ENCODE measurements around the gene HPCAL1. TPM values are rescaled to one million over a fixed set of nuclear protein-coding genes. Genes with fewer than 3 reads are reported as not detected.

HPCAL1 gene
- total and polyA plus RNA-seq, 10 of the 15 experiments (the other 5 are each of a cell fraction or from before 2014, with no cell fraction given) = 0.40 to 12.8 (median 7.9) TPM

DNA sequence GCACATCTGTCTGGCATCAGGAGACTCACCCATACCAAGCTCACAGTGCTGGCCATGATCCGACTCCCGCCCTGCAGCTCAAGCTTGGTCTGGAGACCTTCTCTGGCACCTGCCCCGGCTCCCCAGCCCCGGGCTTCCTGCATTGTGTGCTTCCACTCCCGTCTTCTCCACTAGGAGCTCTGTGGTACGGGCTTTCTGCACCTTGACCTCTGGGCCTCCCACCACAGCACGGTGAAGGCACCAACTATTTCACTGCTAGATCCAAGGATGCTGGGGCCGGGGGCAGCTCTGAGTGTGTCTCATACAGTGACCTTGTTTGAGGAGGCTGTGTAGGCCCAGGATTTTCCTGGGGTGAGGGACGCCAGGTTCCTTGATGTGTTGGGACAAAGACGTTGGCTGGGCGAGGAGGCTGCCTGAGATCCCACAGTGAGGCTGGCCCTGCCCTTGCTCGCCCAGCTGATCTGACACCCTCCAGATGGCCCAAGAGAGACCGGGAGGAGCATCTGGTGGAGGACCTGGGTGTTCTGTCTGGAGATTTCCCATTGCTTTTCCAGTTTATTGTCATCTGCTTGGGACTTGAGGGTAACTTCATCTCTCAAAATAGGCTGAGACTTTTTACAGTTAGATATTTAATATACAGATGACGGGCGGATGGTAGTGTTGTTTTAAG, 64.0 kb downstream of the HPCAL1 start:
- RAD21 ChIA-PET (ENCODE audit: unreplicated experiment) = no interaction called here
- no peak for TF ChIP-seq BACH1 (IDR thresholded peaks at IDR 0.05; ENCODE audit: borderline replicate concordance)
- TF ChIP-seq SPI1 (IDR thresholded peaks at IDR 0.05; ENCODE audit: borderline replicate concordance, insufficient read depth, low read depth, low read length) = no peak
- intact Hi-C loops (cut with micrococcal nuclease; ENCODE audit: unreplicated experiment) (no loop called here), in situ Hi-C loops (cut with MboI) (no loop called here)
- ATAC-seq = no peak
- H3K27me3 ChIP-seq (replicated peaks in 1 of 2; ENCODE audit: control insufficient read depth in 2 of 2, insufficient read depth in 2 of 2, low read length in 1 of 2) = no peaks in the 10 kb centered on the region
- no peak overlapping the region for H3K9ac ChIP-seq (ENCODE audit: control insufficient read depth, insufficient read depth, low read length)
- SMC1A ChIA-PET (ENCODE audit: uncharacterized antibody, unreplicated experiment) = interaction anchor here (1.0 kb wide), 1 partner anchor 42 kb away, joined by 4 read pairs; no protein-coding TSS in a partner anchor
- POLR2A ChIA-PET = interaction anchor here (1.5 kb wide), 1 partner anchor 11 kb away, joined by 4 read pairs; no protein-coding TSS in a partner anchor
- no peak overlapping the region for H3K27ac ChIP-seq (ENCODE audit: control insufficient read depth, insufficient read depth)
- H3K4me2 ChIP-seq (ENCODE audit: control insufficient read depth, insufficient read depth) = no peak overlapping the region
- no TSS peak for BruUV-seq (replicated peaks)
- H3K36me3 ChIP-seq (ENCODE audit: control insufficient read depth in 2 of 2, insufficient read depth in 2 of 2, low read length in 1 of 2) = no peaks in the 10 kb centered on the region
- H3K9me3 ChIP-seq (replicated peaks; ENCODE audit: control insufficient read depth, insufficient read depth, low read length) = no peaks in the 10 kb centered on the region
- no peak for DNase-seq (ENCODE audit: low read depth, low spot score)
- no peaks in the 10 kb centered on the region for H3K79me2 ChIP-seq (ENCODE audit: control insufficient read depth, insufficient read depth, low read length)
- H3K4me3 ChIP-seq = no peak overlapping the region
- no peak overlapping the region for H2AFZ ChIP-seq (ENCODE audit: control insufficient read depth, low read depth, low read length)
- H4K20me1 ChIP-seq (ENCODE audit: control insufficient read depth, insufficient read depth) = no peaks in the 10 kb centered on the region
- FAIRE-seq = no peak
- 46% methylated on average over 15 of the region's 15 CpGs for WGBS (ENCODE audit: insufficient coverage, insufficient replicate concordance, low lambda C conversion rate, missing lambda C conversion rate)
- CTCF ChIA-PET = no interaction called here
- H3K4me1 ChIP-seq (ENCODE audit: control insufficient read depth, insufficient read depth, low read length) = no peaks in the 10 kb centered on the region

DNA sequence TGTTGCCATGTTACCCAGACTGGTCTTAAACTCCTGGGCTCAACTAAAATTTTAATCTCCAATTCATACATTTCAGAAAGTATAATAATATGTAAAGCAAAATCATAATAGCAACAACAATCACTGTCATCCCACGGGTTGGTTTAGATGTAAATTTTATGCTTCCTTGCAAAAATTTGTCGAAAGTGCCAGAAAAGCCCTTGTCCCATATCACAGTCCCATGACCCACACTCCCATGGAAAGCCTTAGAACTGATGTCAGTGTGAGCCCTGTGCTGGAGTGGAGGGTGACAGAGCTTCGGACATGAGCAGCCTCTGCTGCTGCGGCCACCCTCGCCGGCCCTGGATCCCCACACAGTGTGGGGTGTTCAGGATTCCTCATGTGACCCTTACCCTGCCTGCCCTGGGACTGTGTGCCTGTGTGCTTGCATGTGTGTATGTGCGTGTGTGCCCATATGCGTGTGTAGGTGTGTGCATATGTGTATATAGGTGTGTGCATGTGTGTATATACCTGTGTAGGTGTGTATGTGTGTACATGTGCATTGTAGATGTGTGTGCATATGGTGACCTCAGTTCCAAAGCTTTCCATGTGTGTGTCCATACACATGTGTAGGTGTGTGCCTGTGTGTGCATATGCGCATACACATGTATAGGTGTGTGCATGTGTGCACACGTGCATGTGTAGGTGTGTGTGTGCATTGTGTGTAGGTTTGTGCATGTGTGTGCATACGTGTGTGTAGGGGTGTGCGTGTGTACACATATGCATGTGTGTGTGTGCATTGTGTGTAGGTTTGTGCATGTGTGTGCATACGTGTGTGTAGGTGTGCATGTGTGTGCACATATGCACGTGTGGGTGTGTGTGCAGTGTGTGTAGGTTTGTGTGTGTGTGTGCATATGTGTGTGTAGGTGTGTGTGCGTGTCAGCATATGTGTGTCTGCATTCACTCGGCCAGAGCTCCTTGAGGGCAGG, 65.1 kb downstream of the HPCAL1 start:
- Histone ChIP-seq H3K36me3 (ENCODE audit: control insufficient read depth in 2 of 2, insufficient read depth in 2 of 2, low read length in 1 of 2) (no peaks in the 10 kb centered on the region), H3K9ac (ENCODE audit: control insufficient read depth, insufficient read depth, low read length) (no peak overlapping the region), H3K79me2 (ENCODE audit: control insufficient read depth, insufficient read depth, low read length) (no peaks in the 10 kb centered on the region), H3K4me2 (ENCODE audit: control insufficient read depth, insufficient read depth) (no peak overlapping the region), H3K27me3 (replicated peaks in 1 of 2; ENCODE audit: control insufficient read depth in 2 of 2, insufficient read depth in 2 of 2, low read length in 1 of 2) (no peaks in the 10 kb centered on the region), H3K4me3 (no peak overlapping the region), H3K4me1 (ENCODE audit: control insufficient read depth, insufficient read depth, low read length) (no peaks in the 10 kb centered on the region), H4K20me1 (ENCODE audit: control insufficient read depth, insufficient read depth) (no peaks in the 10 kb centered on the region), H3K27ac (ENCODE audit: control insufficient read depth, insufficient read depth) (no peak overlapping the region), H2AFZ (ENCODE audit: control insufficient read depth, low read depth, low read length) (no peak overlapping the region), H3K9me3 (replicated peaks; ENCODE audit: control insufficient read depth, insufficient read depth, low read length) (no peaks in the 10 kb centered on the region)
- POLR2A ChIA-PET = no interaction called here
- intact Hi-C loops (cut with micrococcal nuclease; ENCODE audit: unreplicated experiment) = no loop called here
- ATAC-seq = no peak
- no peak for TF ChIP-seq SIN3A (IDR thresholded peaks at IDR 0.05; ENCODE audit: low read depth, low read length)
- no peak for TF ChIP-seq TAF1 (IDR thresholded peaks at IDR 0.05; ENCODE audit: borderline replicate concordance, low read depth, low read length)
- TF ChIP-seq, protein P1, sequence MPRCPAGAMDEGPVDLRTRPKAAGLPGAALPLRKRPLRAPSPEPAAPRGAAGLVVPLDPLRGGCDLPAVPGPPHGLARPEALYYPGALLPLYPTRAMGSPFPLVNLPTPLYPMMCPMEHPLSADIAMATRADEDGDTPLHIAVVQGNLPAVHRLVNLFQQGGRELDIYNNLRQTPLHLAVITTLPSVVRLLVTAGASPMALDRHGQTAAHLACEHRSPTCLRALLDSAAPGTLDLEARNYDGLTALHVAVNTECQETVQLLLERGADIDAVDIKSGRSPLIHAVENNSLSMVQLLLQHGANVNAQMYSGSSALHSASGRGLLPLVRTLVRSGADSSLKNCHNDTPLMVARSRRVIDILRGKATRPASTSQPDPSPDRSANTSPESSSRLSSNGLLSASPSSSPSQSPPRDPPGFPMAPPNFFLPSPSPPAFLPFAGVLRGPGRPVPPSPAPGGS (IDR thresholded peaks at IDR 0.05; ENCODE audit: borderline replicate concordance, insufficient read depth, low read depth, low read length, poor library complexity, severe bottlenecking) = peak; percentile 33
- no peak for TF ChIP-seq YBX1 (IDR thresholded peaks at IDR 0.05)
- TF ChIP-seq EZH2 (IDR thresholded peaks at IDR 0.05; ENCODE audit: borderline replicate concordance, control insufficient read depth, low read depth, low read length) = no peak
- TF ChIP-seq ZNF384 (IDR thresholded peaks at IDR 0.05; ENCODE audit: borderline replicate concordance, low read depth, low read length) = no peak
- no peak for TF ChIP-seq POLR2AphosphoS5 (IDR thresholded peaks at IDR 0.05; ENCODE audit: low read length)
- no peak for TF ChIP-seq TBL1XR1 (IDR thresholded peaks at IDR 0.05; ENCODE audit: low read depth, low read length)
- TF ChIP-seq RAD51 (IDR thresholded peaks at IDR 0.05) = no peak
- BruUV-seq (replicated peaks) = no TSS peak
- RAD21 ChIA-PET (ENCODE audit: unreplicated experiment) = no interaction called here
- no peak for DNase-seq (ENCODE audit: low read depth, low spot score)
- in situ Hi-C loops (cut with MboI) = no loop called here
- WGBS (ENCODE audit: insufficient coverage, insufficient replicate concordance, low lambda C conversion rate, missing lambda C conversion rate) = 60% methylated on average over 16 of the region's 16 CpGs
- CTCF ChIA-PET = no interaction called here
- SMC1A ChIA-PET (ENCODE audit: uncharacterized antibody, unreplicated experiment) = interaction anchor here (1.0 kb wide), 1 partner anchor 41 kb away, joined by 4 read pairs; no protein-coding TSS in a partner anchor
- FAIRE-seq = no peak
